Amniotic epithelial cell (primary cell): ENCODE measurements around the gene ZFHX3.
A peak's percentile ranks its signal among the peaks of the same experiment; 100 is the strongest.

Experiments
- DNase-seq: peaks from one replicate; pipeline ENCODE4 v3.0.0-alpha.2; 2010; ENCODE audit warnings: low read depth

Gene ZFHX3

GRCh38 chr16:72927199-72928089 is 120.5 kb downstream of the ZFHX3 start:
- peak; percentile 98 for DNase-seq

GRCh38 chr16:72926177-72927070 is 121.5 kb downstream of the ZFHX3 start:
- peak; percentile 87 for DNase-seq

- DNase-seq, result no peak
These were observed 122.3 kb downstream of the ZFHX3 start for GRCh38 chr16:72925631-72925979.

- DNase-seq, result no peak
These were observed 122.8 kb downstream of the ZFHX3 start for GRCh38 chr16:72924927-72925630.

GRCh38 chr16:72924537-72924926 is 123.4 kb downstream of the ZFHX3 start:
- DNase-seq, result no peak

GRCh38 chr16:72923757-72924156 is 124.2 kb downstream of the ZFHX3 start:
- DNase-seq, result no peak

GRCh38 chr16:72922714-72923113 is 125.2 kb downstream of the ZFHX3 start:
- no peak for DNase-seq

- peak; percentile 73 for DNase-seq
These were observed 126.3 kb downstream of the ZFHX3 start for GRCh38 chr16:72921620-72922019.

GRCh38 chr16:72921106-72921505 is 126.8 kb downstream of the ZFHX3 start:
- DNase-seq, result no peak

- no peak for DNase-seq
These were observed 130.9 kb downstream of the ZFHX3 start for GRCh38 chr16:72917051-72917450.

- DNase-seq, result no peak
These were observed 132.6 kb downstream of the ZFHX3 start for GRCh38 chr16:72915331-72915730.

- DNase-seq, result no peak
These were observed 134.4 kb downstream of the ZFHX3 start for GRCh38 chr16:72913551-72913950.

GRCh38 chr16:72911971-72912370 is 136.0 kb downstream of the ZFHX3 start:
- no peak for DNase-seq

GRCh38 chr16:72910875-72911274 is 137.1 kb downstream of the ZFHX3 start:
- no peak for DNase-seq

GRCh38 chr16:72910381-72910780 is 137.5 kb downstream of the ZFHX3 start:
- no peak for DNase-seq

GRCh38 chr16:72909196-72909595 is 138.7 kb downstream of the ZFHX3 start:
- DNase-seq, result no peak

GRCh38 chr16:72908362-72909167 is 139.4 kb downstream of the ZFHX3 start:
- DNase-seq, result no peak

- peak; percentile 37 for DNase-seq
These were observed 142.3 kb downstream of the ZFHX3 start for GRCh38 chr16:72905581-72905980.

GRCh38 chr16:72903176-72903575 is 144.8 kb downstream of the ZFHX3 start:
- DNase-seq, result no peak

GRCh38 chr16:72902206-72902605 is 145.7 kb downstream of the ZFHX3 start:
- no peak for DNase-seq

- DNase-seq, result no peak
These were observed 146.8 kb downstream of the ZFHX3 start for GRCh38 chr16:72901000-72901627.
